SU-DHL-6 (cell line): Measurements from ENCODE around the gene TMEM18.

Experiments used
- EZH2phosphoT487 ChIP-seq: fragments of 200-600 bp; sonication (generic), shearing (Covaris generic); conservative IDR thresholded peaks from 2 replicates; pipeline ENCODE4 v1.6.1; 2018; ENCODE audit warnings: mild to moderate bottlenecking, antibody characterized with exemption, low read length, moderate library complexity, mixed read lengths
- TF ChIP-seq, protein P1 (sequence below): fragments of 200-600 bp; sonication (generic); IDR thresholded peaks from one replicate; pipeline ENCODE4 v1.5.1; 2017; ENCODE audit warnings: antibody characterized with exemption, mild to moderate bottlenecking, low read length, moderate library complexity; ENCODE audit not compliant: insufficient read depth, poor library complexity, severe bottlenecking

GRCh38 chr2:633371-633770 lies 43.8 kb downstream of the TMEM18 start:
- TF ChIP-seq, protein P1, sequence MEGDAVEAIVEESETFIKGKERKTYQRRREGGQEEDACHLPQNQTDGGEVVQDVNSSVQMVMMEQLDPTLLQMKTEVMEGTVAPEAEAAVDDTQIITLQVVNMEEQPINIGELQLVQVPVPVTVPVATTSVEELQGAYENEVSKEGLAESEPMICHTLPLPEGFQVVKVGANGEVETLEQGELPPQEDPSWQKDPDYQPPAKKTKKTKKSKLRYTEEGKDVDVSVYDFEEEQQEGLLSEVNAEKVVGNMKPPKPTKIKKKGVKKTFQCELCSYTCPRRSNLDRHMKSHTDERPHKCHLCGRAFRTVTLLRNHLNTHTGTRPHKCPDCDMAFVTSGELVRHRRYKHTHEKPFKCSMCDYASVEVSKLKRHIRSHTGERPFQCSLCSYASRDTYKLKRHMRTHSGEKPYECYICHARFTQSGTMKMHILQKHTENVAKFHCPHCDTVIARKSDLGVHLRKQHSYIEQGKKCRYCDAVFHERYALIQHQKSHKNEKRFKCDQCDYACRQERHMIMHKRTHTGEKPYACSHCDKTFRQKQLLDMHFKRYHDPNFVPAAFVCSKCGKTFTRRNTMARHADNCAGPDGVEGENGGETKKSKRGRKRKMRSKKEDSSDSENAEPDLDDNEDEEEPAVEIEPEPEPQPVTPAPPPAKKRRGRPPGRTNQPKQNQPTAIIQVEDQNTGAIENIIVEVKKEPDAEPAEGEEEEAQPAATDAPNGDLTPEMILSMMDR, result no peak
- no peak for TF ChIP-seq EZH2phosphoT487
